Caco-2 (cell line): ENCODE results near the gene GPR4. TPM values are rescaled to one million over a fixed set of nuclear protein-coding genes. Genes with fewer than 3 reads are reported as not detected.

Experiments used
- BruUV-seq: library from RNA; stranded (reverse); fragments of 400-500 nt; replicated peaks from 2 replicates; lab custom pipeline; 2021; lab: Mats Ljungman, UMichigan
- CTCF ChIA-PET: fragments of 300-600 bp; sonication (Branson Sonifier 250); formaldehyde crosslinking; loops from one replicate; lab custom pipeline; 2022; ENCODE audit warnings: antibody characterized with exemption; lab: Charles Lee
- POLR2A ChIA-PET: fragments of 300-600 bp; sonication (Branson Sonifier 250); formaldehyde crosslinking; loops from one replicate; lab custom pipeline; 2022; ENCODE audit warnings: antibody characterized with exemption; lab: Charles Lee
- DNase-seq, 2 experiments: peaks; one replicate each; pipeline versions ENCODE4 v3.0.0 to v3.0.0-alpha.2; 2020 to 2022
- H3K27me3 ChIP-seq: replicated peaks from 2 replicates; pipeline ENCODE4 v1.6.0; 2011; ENCODE audit warnings: low read length; ENCODE audit not compliant: control insufficient read depth, insufficient read depth
- H3K36me3 ChIP-seq: 2 replicates; pipeline ENCODE4 v1.5.1; 2011; ENCODE audit warnings: low read length; ENCODE audit not compliant: control insufficient read depth, insufficient read depth
- H3K4me1 ChIP-seq: fragments of 250-450 bp; sonication (Bioruptor Pico); 2 replicates; pipeline ENCODE4 v1.5.1; 2020; ENCODE audit warnings: mild to moderate bottlenecking
- H3K4me3 ChIP-seq: 2 replicates; pipeline ENCODE4 v1.5.1; 2011; ENCODE audit warnings: low read depth, mild to moderate bottlenecking, control low read depth, low read length
- H3K9me3 ChIP-seq: fragments of 250-450 bp; sonication (Bioruptor Pico); 2 replicates; pipeline ENCODE4 v1.5.1; 2020; ENCODE audit warnings: mild to moderate bottlenecking, moderate library complexity
- H3K27ac Mint-ChIP-seq: one replicate; pipeline ENCODE4 v1.8.0; 2022; ENCODE audit warnings: mixed read lengths; ENCODE audit not compliant: unreplicated experiment
- H3K27me3 Mint-ChIP-seq: one replicate; pipeline ENCODE4 v1.8.0; 2022; ENCODE audit warnings: mixed read lengths; ENCODE audit not compliant: insufficient read depth, unreplicated experiment
- H3K36me3 Mint-ChIP-seq: one replicate; pipeline ENCODE4 v1.8.0; 2022; ENCODE audit warnings: mild to moderate bottlenecking, mixed read lengths; ENCODE audit not compliant: insufficient read depth, unreplicated experiment
- H3K4me1 Mint-ChIP-seq: one replicate; pipeline ENCODE4 v1.8.0; 2022; ENCODE audit warnings: low read depth, mixed read lengths; ENCODE audit not compliant: unreplicated experiment
- H3K4me3 Mint-ChIP-seq: one replicate; pipeline ENCODE4 v1.8.0; 2022; ENCODE audit warnings: mild to moderate bottlenecking, moderate library complexity, mixed read lengths; ENCODE audit not compliant: unreplicated experiment
- H3K9me3 Mint-ChIP-seq: one replicate; pipeline ENCODE4 v1.8.0; 2022; ENCODE audit warnings: mixed read lengths; ENCODE audit not compliant: unreplicated experiment
- intact Hi-C: fragments of 100-400 bp; cut with micrococcal nuclease; formaldehyde crosslinking; loops from one replicate; pipeline ENCODE4 v1.10.0; 2022; ENCODE audit not compliant: unreplicated experiment
- total RNA-seq: library from RNA; stranded (reverse); gene quantifications from 2 replicates; pipeline ENCODE4 v1.2.3, GENCODE V29; 2022
- TF ChIP-seq, protein P1 (sequence below), 2 experiments: fragments of 200-600 bp in 1 of 2; IDR thresholded peaks; 1 replicate in 1 of 2; 2 replicates in 1 of 2; pipeline versions ENCODE4 v1.5.1 to v1.8.0; 2011 to 2022; ENCODE audit warnings: antibody characterized with exemption in 1 of 2, control low read depth in 1 of 2, inconsistent platforms in 1 of 2, low read depth in 1 of 2, low read length in 1 of 2, mild to moderate bottlenecking in 1 of 2, moderate library complexity in 1 of 2; ENCODE audit not compliant: insufficient read depth in 1 of 2, severe bottlenecking in 1 of 2, unreplicated experiment in 1 of 2

Gene GPR4
- total RNA-seq, 1 experiment from 2014 or later: not detected

DNA sequence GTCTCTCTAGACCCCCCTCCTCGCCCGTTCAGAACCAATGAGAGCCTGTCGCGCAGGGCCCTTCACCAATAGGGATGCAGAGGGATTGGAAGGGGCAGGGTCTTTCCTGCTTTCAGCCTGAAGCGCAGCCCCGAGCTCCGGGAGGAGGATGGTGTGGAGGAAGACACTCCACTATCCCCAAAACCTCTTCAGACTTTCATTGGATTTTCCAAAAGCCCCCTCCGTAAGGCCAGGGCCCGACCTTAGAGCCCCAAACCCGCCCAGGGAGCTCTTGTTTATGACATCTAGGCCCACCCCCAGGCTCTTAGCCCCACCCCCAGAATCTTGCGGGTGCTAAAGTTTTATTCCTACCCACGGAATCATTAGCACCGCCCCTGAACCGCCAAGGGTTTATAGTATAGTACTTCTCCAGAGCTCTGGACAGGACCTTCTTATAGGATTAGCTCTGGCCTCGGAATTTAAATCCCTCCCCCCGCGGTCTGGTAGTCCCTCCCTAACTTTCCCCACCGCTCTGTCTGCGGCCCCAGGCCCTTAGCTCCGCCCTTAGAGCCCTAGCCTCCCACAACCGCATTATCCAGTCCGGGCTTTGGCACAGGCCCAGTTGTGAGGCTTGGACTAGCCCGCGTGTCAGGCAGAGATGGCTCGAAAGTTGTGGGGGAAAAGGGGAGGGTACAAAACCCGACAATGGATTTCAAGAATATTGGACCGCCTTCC is 43.8 kb upstream of the GPR4 start:
- TF ChIP-seq, protein P1, sequence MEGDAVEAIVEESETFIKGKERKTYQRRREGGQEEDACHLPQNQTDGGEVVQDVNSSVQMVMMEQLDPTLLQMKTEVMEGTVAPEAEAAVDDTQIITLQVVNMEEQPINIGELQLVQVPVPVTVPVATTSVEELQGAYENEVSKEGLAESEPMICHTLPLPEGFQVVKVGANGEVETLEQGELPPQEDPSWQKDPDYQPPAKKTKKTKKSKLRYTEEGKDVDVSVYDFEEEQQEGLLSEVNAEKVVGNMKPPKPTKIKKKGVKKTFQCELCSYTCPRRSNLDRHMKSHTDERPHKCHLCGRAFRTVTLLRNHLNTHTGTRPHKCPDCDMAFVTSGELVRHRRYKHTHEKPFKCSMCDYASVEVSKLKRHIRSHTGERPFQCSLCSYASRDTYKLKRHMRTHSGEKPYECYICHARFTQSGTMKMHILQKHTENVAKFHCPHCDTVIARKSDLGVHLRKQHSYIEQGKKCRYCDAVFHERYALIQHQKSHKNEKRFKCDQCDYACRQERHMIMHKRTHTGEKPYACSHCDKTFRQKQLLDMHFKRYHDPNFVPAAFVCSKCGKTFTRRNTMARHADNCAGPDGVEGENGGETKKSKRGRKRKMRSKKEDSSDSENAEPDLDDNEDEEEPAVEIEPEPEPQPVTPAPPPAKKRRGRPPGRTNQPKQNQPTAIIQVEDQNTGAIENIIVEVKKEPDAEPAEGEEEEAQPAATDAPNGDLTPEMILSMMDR (IDR thresholded peaks at IDR 0.05; ENCODE audit: insufficient read depth in 1 of 2, low read depth in 1 of 2, low read length in 1 of 2, severe bottlenecking in 1 of 2, unreplicated experiment in 1 of 2): no peak
- H3K36me3 Mint-ChIP-seq: peaks cover 23% of the 10 kb centered on the region
- ChIA-PET CTCF (interaction anchor here (0.6 to 0.7 kb wide), 2 partner anchors 125 to 1249 kb away, joined by 5 to 6 read pairs; no protein-coding TSS in a partner anchor), POLR2A (interaction anchor here (0.7 to 1.1 kb wide), 2 partner anchors 20 to 32 kb away, joined by 3 to 7 read pairs; no protein-coding TSS in a partner anchor)
- no peaks in the 10 kb centered on the region for H3K27me3 Mint-ChIP-seq
- no peak overlapping the region for H3K27ac Mint-ChIP-seq
- H3K4me3 Mint-ChIP-seq: no peak overlapping the region
- Histone ChIP-seq H3K4me3 (no peak overlapping the region), H3K27me3 (no peaks in the 10 kb centered on the region), H3K36me3 (no peaks in the 10 kb centered on the region), H3K4me1 (peaks cover 15% of the 10 kb centered on the region), H3K9me3 (no peaks in the 10 kb centered on the region)
- no TSS peak for BruUV-seq
- DNase-seq: peak; percentile 49 to 75
- intact Hi-C loops: loop anchor here (10.0 kb wide), 1 partner anchor 151 kb away; the partner anchor contains the start of genes PPM1N and RTN2
- peaks cover 16% of the 10 kb centered on the region for H3K4me1 Mint-ChIP-seq
- H3K9me3 Mint-ChIP-seq: no peaks in the 10 kb centered on the region

DNA sequence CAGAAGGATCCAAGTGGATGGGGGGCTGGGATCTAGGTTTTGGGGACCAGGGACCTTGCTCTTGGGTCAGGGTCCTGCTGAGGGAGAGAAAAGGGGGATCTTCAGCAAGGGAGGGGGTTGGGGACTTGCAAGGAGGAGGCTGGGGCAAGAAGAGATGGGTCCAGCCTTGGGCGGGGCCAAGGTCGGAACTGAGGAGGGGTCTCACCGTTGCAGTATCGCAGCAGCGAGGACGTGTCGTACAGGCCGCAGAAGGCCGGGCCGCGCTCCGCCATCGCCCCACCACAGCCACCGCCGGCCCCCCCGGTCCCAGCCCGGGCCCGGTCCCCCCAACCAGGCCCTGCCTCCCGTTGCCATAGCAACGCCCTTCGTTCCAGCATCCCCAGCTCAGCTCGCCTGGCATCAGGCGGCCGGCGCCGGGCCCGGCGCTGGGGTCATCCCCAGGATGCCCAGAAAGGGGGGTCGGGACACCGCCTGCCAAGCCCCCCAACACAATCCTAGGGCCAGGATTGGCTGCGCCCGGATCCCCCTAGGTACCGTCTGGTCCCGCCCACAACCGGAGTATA is 43.1 kb upstream of the GPR4 start:
- TF ChIP-seq, protein P1 (IDR thresholded peaks at IDR 0.05; ENCODE audit: insufficient read depth in 1 of 2, low read depth in 1 of 2, low read length in 1 of 2, severe bottlenecking in 1 of 2, unreplicated experiment in 1 of 2): no peak
- H3K9me3 ChIP-seq: no peaks in the 10 kb centered on the region
- no TSS peak for BruUV-seq
- no peak overlapping the region for H3K4me3 ChIP-seq
- no peaks in the 10 kb centered on the region for H3K27me3 Mint-ChIP-seq
- H3K4me1 ChIP-seq: peaks cover 17% of the 10 kb centered on the region
- no peaks in the 10 kb centered on the region for H3K9me3 Mint-ChIP-seq
- H3K4me1 Mint-ChIP-seq: peaks cover 19% of the 10 kb centered on the region
- H3K4me3 Mint-ChIP-seq: no peak overlapping the region
- no peaks in the 10 kb centered on the region for H3K36me3 ChIP-seq
- no peak for DNase-seq
- H3K36me3 Mint-ChIP-seq: peaks cover 26% of the 10 kb centered on the region
- ChIA-PET POLR2A (interaction anchor here (1.1 kb wide), 1 partner anchor 32 kb away, joined by 3 read pairs; no protein-coding TSS in a partner anchor), CTCF (no interaction called here)
- no peak overlapping the region for H3K27ac Mint-ChIP-seq
- H3K27me3 ChIP-seq: no peaks in the 10 kb centered on the region
- intact Hi-C loops: loop anchor here (10.0 kb wide), 1 partner anchor 150 kb away; the partner anchor contains the start of genes PPM1N and RTN2
